ENCODE measurements around the gene SKAP2. TPM values are rescaled to one million over a fixed set of nuclear protein-coding genes. Genes with fewer than 3 reads are reported as not detected.

Gene SKAP2
- total and polyA plus RNA-seq, 10 of the 15 experiments (the other 5 are each of a cell fraction or from before 2014, with no cell fraction given): 10.9 to 40.6 (median 23.5) TPM

DNA sequence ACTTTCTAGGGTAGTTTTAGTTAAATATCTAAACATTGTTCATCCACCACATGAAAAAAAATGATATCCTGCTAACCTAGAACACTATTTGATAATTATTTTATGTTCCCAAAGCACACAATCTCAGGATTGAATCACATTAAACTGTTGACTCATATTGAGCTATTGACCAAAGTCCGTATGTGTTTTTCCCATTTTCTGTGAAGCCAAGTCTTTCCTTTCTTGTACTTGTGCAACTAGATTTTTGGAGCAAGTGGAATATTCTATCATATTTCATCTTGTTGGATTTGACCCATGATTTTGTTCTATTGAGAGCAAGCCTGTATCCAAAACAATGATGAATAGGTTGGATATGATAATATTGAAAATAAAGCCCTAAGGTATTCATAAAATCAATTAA, 164.6 kb downstream of the SKAP2 start (continued):
- TF ChIP-seq, protein P1, sequence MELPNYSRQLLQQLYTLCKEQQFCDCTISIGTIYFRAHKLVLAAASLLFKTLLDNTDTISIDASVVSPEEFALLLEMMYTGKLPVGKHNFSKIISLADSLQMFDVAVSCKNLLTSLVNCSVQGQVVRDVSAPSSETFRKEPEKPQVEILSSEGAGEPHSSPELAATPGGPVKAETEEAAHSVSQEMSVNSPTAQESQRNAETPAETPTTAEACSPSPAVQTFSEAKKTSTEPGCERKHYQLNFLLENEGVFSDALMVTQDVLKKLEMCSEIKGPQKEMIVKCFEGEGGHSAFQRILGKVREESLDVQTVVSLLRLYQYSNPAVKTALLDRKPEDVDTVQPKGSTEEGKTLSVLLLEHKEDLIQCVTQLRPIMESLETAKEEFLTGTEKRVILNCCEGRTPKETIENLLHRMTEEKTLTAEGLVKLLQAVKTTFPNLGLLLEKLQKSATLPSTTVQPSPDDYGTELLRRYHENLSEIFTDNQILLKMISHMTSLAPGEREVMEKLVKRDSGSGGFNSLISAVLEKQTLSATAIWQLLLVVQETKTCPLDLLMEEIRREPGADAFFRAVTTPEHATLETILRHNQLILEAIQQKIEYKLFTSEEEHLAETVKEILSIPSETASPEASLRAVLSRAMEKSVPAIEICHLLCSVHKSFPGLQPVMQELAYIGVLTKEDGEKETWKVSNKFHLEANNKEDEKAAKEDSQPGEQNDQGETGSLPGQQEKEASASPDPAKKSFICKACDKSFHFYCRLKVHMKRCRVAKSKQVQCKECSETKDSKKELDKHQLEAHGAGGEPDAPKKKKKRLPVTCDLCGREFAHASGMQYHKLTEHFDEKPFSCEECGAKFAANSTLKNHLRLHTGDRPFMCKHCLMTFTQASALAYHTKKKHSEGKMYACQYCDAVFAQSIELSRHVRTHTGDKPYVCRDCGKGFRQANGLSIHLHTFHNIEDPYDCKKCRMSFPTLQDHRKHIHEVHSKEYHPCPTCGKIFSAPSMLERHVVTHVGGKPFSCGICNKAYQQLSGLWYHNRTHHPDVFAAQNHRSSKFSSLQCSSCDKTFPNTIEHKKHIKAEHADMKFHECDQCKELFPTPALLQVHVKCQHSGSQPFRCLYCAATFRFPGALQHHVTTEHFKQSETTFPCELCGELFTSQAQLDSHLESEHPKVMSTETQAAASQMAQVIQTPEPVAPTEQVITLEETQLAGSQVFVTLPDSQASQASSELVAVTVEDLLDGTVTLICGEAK (IDR thresholded peaks at IDR 0.05; ENCODE audit: borderline replicate concordance): no peak
- TF ChIP-seq RAD21 (IDR thresholded peaks at IDR 0.05; ENCODE audit: insufficient read depth, low read depth, low read length): no peak
- TF ChIP-seq, protein P2, sequence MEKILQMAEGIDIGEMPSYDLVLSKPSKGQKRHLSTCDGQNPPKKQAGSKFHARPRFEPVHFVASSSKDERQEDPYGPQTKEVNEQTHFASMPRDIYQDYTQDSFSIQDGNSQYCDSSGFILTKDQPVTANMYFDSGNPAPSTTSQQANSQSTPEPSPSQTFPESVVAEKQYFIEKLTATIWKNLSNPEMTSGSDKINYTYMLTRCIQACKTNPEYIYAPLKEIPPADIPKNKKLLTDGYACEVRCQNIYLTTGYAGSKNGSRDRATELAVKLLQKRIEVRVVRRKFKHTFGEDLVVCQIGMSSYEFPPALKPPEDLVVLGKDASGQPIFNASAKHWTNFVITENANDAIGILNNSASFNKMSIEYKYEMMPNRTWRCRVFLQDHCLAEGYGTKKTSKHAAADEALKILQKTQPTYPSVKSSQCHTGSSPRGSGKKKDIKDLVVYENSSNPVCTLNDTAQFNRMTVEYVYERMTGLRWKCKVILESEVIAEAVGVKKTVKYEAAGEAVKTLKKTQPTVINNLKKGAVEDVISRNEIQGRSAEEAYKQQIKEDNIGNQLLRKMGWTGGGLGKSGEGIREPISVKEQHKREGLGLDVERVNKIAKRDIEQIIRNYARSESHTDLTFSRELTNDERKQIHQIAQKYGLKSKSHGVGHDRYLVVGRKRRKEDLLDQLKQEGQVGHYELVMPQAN (conservative IDR thresholded peaks at IDR 0.05): no peak
- no peak for TF ChIP-seq STAT1 (conservative IDR thresholded peaks at IDR 0.05)
- no peak for TF ChIP-seq ZZZ3 (IDR thresholded peaks at IDR 0.05; ENCODE audit: control insufficient read depth, insufficient read length, low read depth)
- no peak for TF ChIP-seq SMC3 (IDR thresholded peaks at IDR 0.05; ENCODE audit: borderline replicate concordance, low read length)
- no peak for TF ChIP-seq IKZF1 (conservative IDR thresholded peaks at IDR 0.05)

All from GM12878 (cell line).